DND-41 (cell line): ENCODE measurements around the gene HOOK2.

Experiments
- EZH2 ChIP-seq: IDR thresholded peaks from 3 replicates; pipeline ENCODE4 v1.6.1; 2012; ENCODE audit warnings: borderline replicate concordance, low read depth, mild to moderate bottlenecking, moderate library complexity, low read length, inconsistent platforms; ENCODE audit not compliant: severe bottlenecking
- TF ChIP-seq, protein P1 (sequence below): IDR thresholded peaks from 2 replicates; pipeline ENCODE4 v1.5.1; 2012; ENCODE audit warnings: borderline replicate concordance, low read length, moderate library complexity, mild to moderate bottlenecking; ENCODE audit not compliant: poor library complexity, severe bottlenecking; ENCODE audit errors: extremely low read depth

GRCh38 chr19:12730064-12730463, 45.3 kb downstream of the HOOK2 start:
- TF ChIP-seq, protein P1, sequence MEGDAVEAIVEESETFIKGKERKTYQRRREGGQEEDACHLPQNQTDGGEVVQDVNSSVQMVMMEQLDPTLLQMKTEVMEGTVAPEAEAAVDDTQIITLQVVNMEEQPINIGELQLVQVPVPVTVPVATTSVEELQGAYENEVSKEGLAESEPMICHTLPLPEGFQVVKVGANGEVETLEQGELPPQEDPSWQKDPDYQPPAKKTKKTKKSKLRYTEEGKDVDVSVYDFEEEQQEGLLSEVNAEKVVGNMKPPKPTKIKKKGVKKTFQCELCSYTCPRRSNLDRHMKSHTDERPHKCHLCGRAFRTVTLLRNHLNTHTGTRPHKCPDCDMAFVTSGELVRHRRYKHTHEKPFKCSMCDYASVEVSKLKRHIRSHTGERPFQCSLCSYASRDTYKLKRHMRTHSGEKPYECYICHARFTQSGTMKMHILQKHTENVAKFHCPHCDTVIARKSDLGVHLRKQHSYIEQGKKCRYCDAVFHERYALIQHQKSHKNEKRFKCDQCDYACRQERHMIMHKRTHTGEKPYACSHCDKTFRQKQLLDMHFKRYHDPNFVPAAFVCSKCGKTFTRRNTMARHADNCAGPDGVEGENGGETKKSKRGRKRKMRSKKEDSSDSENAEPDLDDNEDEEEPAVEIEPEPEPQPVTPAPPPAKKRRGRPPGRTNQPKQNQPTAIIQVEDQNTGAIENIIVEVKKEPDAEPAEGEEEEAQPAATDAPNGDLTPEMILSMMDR = no peak
- TF ChIP-seq EZH2 = no peak
